Hematopoietic multipotent progenitor cell treated with erythropoietin and hydrocortisone succinate and interleukin-3 and kit ligand, for 6 days (in vitro differentiated cells): Measurements from ENCODE around the gene PELI1.
"Not testable (repeated sequence)": the region's sequence is repeated elsewhere in the genome, so short reads cannot be mapped to it uniquely, and the experiment has no call there.

Experiments
- DNase-seq: peaks from one replicate; pipeline ENCODE4 v3.0.0-alpha.2; 2015

Gene PELI1

DNA sequence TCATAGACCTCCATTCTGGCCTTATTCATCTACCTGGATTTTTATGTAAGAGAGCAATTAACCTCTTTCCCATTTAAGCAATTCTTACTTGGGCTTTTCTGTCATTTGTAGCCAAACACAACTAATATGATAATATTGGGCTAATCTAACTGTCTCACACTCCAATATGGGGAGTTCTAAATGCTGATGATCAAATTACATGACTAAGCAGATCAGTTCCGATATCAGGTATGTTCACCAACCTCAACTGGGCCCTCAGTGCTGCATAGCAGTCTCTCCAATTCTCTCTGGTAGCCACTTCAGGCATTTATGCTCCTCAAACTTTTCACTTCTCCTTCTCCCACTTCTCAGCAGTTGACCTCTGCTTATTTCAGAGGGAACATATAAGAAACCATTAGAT is 64.0 kb downstream of the PELI1 start:
- no peak for DNase-seq

DNA sequence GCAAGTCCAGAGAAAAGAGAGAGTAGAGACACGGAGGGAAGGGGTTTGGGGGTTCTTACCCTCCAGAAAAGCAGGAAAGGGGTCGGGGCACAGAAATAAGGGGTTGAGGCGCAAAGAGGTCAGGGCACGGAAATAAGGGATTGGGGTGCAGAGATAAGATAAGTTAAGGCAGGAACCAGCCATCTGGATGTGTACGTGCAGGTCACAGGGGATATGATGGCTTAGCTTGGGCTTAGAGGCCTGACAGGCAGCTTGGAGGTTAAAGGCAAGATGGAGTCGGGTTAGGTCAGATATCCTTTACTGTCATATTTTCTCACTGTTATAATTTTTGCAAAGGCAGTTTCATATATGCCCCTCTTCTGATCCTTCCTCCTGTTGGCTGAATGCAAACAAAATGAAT is 64.5 kb downstream of the PELI1 start:
- DNase-seq = not testable (repeated sequence)

DNA sequence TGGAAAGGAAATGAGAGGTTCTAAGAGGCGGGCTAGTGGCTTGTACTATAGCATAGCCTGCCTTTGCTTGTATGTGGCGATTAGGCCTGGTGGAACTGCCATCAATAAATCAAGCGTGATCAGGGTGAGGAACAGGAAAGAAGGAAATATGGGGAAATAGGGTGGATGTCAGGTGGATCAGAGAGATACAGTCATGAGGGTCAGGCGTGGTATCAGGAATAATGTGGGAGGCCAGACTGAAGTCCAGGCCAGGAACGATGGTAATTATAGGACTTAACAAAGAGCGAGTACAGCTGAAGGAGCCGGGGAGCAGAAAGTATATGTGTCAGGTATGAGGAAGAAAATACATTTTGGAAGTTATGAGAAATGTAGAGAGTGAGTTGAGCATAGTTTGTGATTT is 67.4 kb downstream of the PELI1 start:
- not testable (repeated sequence) for DNase-seq

DNA sequence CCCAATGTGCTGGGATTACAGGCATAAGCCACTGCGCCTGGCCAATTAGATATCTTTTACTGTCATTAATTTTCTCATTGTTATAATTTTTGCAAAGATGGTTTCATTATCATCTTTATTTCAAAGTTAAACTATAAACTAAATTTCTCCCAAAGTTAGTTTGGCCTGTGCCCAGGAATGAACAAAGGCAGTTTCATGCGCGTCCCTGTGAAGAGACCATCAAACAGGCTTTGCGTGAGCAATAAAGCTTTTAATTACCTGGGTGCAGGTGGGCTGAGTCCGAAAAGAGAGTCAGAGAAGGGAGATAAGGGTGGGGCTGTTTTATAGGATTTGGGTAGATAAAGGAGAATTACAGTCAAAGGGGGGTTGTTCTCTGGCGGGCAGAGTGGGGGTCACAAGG is 69.6 kb downstream of the PELI1 start:
- not testable (repeated sequence) for DNase-seq

DNA sequence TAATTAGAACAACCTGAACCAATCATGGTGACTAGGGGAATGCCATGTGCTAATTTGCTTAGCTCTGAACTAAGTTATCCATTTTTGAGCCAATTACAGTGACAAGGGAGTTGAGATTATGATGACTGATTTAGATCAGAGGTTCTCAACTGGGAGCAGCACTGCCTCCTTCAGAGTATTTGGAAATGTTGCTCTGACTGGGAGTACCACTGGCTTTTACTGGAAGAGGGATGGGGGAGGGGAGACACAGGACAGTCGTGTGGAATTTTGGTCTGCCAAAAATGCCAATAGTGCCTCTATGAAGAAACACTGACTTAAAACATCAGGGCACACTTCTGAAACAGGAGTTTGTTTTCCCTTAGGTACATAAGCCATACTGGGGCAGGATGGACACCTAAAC is 76.9 kb downstream of the PELI1 start:
- DNase-seq = no peak

DNA sequence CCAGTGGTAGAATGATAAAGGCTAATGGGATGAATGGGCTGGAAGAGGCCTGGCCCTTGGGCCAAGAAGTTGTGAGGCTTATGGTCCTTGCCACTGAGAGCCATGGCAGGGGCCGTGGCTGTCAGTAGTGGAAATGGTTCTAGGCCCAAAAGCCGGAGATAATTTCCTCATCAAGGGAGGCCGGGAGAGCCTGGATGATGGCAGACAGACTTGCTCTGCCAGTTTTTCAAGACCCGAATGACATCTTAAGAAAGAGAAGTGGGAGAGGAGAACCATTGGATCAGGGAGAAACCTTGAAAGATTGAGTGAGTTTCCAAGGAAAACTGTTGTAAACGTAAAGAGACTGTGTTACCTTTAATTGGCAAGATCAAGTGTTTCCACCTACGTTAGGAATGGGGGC is 78.7 kb downstream of the PELI1 start:
- no peak for DNase-seq

DNA sequence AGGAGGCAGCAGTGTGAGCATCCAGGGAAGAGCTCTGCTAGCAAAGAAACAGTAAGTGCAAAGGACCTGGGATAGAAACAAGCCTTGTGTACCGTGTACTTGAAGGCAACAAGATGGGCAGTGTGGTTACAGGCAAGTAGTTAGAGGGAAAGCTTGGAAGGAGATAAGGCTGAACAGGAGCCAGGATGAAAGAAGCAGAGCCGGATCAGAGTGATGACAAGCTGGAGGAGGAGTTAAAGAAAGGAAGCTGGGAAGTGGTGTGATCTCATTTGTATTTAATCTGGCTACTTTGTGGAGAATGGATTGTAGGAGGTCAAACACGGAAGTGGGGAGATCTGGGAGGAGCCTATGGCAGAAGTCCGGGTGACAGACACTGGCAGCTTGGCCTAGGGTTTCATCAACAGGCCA is 80.3 kb downstream of the PELI1 start:
- no peak for DNase-seq

DNA sequence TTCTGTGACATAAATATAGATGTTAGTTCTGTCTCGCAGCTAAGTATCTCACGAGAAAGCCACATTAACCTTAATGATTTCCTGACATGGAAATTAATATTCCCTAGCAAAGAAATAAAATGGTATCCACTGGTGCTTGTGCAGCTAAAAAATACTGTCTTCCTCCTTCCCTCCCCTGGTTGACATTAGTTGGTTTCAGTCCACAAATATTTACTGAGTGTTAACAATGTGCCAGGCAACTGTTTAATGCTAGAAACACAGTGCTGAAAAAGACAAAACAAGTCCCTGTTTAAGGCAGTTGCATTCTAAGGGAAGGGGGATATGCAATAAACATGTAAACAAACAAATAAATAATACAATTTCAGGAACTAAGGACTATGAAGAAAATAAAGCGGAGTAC is 80.8 kb downstream of the PELI1 start:
- no peak for DNase-seq

DNA sequence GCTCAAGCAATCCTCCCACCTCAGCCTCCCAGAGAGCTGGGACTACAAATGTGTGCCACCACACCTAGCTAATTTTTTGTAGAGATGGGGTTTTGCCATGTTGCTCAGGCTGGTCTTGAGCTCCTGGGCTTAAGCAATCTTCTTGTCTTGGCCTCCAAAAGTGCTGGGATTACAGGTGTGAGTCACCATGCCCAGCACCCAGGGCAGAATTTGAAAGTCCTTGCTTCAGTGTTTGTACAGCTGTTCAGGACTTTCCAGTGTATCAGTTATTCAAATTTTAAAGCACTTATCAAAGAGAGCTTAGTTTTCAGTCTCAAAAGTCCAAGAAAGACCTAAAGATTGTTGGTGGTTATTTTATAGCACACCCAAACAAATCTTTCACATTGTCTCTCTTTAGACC is 81.4 kb downstream of the PELI1 start:
- no peak for DNase-seq

DNA sequence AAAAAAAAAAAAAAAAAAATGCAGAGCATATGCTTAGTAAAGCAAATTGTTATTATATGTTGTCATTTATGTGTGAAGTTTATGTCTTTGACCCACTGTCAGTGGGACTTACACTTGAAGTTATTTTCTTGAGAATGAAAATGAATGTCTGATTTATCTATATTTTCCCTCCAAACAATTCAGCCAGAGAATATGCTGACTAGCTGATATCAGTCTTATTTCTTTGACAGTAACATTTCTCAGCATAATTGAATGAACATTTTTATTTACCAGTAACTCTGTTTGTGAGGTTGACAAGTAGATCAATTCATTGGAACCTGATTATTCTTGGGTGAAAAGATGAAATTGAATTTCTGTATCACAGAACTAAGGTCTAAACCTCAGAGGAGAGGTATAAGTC is 85.0 kb downstream of the PELI1 start:
- DNase-seq = no peak

DNA sequence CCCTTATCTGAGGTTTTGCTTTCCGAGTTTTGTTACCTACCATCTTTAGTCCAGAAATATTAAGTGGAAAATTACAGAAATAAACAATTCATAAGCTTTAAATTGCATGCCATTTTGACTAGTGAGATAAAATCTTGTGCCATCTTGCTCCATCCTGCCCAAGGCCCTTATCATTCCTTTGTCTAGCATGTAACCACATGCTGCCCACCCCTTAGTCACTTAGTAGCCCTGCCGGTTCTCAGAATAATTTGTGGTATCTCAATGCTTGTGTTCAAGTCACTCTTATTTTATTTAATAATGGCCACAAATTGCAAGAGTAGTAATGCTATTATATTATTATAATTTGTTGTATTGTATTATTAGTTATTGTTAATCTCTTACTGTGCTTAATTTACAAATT is 88.2 kb downstream of the PELI1 start:
- DNase-seq = peak; percentile 77

DNA sequence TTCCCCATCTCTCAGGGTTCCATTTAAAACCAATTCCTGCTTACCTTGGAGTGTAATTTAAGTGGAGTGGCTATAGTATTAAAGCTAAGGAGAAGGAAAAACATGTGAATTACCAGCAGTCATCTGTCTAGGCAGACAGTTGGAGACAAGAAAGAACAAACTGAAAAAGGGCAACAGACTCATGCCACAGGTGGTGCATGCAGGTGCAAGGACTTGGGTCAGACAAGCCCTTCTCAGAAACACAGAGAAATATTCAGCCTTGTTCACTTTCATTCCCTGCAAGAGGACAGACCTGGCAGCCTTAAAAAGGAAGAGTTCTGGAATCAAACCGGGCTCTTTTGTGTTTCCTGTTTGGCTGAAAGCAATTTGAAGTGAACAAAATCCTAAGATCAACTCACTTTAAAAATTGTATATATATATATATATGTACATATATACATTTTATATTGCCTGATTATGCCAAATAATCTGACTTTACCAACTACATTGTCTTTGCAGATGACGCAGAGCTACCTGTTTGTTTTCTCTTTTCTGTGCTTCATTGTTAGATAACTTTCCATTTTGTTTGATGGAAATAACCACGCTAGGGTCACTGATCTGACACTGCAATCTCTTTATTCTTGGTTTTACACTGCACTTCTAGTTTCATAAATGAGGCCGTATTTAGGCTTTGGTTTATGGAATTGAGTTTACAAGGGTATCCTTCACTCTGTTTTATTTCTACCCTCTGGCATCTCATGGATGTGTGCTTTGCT is 89.9 kb downstream of the PELI1 start:
- no peak for DNase-seq

DNA sequence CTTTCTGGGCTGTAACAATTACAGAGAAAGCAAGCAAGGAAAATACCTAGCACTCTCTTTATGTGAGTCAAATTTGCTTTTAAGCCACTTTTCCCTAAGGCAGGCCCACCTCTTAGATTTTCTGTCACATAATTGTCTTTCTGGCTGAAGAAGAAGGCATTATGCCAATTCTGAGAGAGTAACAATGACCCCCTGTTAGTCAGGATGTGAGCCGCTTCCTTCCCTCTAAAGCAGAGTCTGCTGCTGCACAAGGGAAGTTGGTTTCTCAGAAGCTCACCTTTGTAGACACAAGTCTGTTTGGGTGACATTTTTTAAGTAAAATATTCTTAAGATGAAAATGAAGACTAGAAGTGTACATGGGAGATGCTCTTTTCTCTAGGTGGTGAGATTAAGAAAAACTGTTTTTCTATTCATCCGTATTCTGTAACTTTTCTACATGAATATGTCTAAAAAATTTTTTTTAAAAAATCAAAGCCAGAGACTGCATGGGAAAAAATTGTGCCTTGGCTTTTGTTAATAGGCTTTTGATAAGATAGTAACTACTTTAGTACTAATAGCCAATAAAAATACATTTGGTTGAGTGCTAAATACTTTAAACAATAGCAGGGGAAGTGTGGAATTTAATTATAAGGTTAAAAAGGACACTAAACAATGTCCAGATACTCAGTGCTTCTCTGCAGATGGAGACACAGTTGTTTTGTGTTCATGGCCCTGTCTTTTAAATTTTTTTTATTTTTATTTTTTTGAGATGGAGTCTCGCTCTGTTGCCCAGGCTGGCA is 91.6 kb downstream of the PELI1 start:
- DNase-seq = no peak

DNA sequence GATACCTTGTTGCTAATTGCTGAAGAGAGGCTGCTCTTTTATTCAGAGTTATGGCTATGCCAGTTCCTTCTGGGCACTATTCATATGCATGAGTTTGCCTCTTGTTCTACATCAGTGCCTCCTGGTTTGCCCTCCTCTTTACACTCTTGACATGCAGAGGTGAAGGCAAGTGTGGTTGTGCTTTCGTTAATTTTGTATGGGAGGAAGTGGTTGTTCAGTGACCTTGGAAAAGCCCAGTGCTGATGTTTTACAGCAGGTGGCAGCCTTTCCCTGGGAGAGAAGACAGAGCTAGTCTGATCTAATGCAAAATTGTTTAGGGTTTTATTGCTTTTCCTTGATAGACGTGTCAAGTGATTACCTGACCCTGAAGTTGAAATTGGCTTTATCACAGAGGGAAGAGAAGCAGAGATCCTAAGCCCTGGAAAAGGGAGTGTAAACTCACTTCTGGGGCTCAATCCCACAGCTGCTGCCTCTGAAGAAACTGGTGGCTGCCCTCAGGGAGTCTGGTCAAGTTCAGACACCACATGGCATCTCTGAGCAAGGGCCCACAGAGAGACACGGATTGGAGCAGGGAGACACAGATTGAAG is 94.5 kb downstream of the PELI1 start:
- DNase-seq = peak; percentile 87

DNA sequence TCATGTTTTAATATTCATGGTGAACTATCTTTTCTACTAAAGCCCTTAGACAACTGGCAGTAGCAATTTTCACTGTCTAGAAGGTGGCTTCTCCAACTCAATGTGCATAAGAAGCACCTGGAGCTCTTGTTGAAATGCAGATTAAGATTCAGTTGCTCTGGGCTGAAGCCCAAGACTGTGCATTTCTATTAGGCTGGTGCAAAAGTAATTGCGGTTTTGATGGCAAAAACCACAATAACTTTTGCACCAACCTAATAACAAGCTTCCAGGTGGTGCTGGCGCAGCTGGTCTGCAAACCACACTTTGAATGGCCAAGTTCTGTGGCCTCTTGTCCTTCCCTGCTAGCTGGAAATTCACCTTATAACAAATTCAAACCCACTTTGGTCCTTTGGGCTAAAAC is 98.3 kb downstream of the PELI1 start:
- no peak for DNase-seq
